ENCODE results near the gene NT5DC3.

GRCh38 chr12:103782399-103782798 lies 58.6 kb downstream of the NT5DC3 start:
- TF ChIP-seq CTCF (IDR thresholded peaks at IDR 0.05; ENCODE audit: low read depth, low read length, missing input control) (no peak), RAD21 (IDR thresholded peaks at IDR 0.05) (no peak), JUND (IDR thresholded peaks at IDR 0.05) (no peak), REST (IDR thresholded peaks at IDR 0.05) (no peak), TAF1 (conservative IDR thresholded peaks at IDR 0.05) (no peak), NR2F2 (IDR thresholded peaks at IDR 0.05) (no peak)
